Activated CD4-positive, alpha-beta T cell treated with anti-CD3 and anti-CD28 coated beads for 36 hours (primary cell): Measurements from ENCODE around the gene ARV1. TPM values are rescaled to one million over a fixed set of nuclear protein-coding genes. Genes with fewer than 3 reads are reported as not detected.

Source experiments
- ATAC-seq: fragments of 200-7000 bp; cut with Tn5 transposase; one replicate; pipeline ENCODE4 v1.10.0; 2021; ENCODE audit warnings: mild to moderate bottlenecking, moderate library complexity
- CTCF ChIA-PET: fragments of 350-600 bp; sonication (Branson Sonifier 250); formaldehyde crosslinking; loops from one replicate; lab custom pipeline; 2021; ENCODE audit warnings: antibody characterized with exemption; lab: Charles Lee
- POLR2A ChIA-PET: fragments of 350-600 bp; sonication (Branson Sonifier 250); formaldehyde crosslinking; loops from one replicate; lab custom pipeline; 2021; ENCODE audit warnings: antibody characterized with exemption, inconsistent platforms; lab: Charles Lee
- DNase-seq: peaks from one replicate; pipeline ENCODE4 v3.0.0-alpha.2; 2020
- H3K27ac Mint-ChIP-seq: one replicate; pipeline ENCODE4 v1.8.0; 2021; ENCODE audit warnings: mixed read lengths
- H3K27me3 Mint-ChIP-seq: one replicate; pipeline ENCODE4 v1.8.0; 2021; ENCODE audit warnings: mixed read lengths
- H3K36me3 Mint-ChIP-seq: one replicate; pipeline ENCODE4 v1.8.0; 2021; ENCODE audit warnings: low read depth, mixed read lengths
- H3K4me1 Mint-ChIP-seq: one replicate; pipeline ENCODE4 v1.8.0; 2021; ENCODE audit warnings: mixed read lengths
- H3K4me3 Mint-ChIP-seq: one replicate; pipeline ENCODE4 v1.8.0; 2021; ENCODE audit warnings: mild to moderate bottlenecking, moderate library complexity, mixed read lengths
- H3K9me3 Mint-ChIP-seq: one replicate; pipeline ENCODE4 v1.8.0; 2021; ENCODE audit warnings: low read depth, mixed read lengths
- intact Hi-C, 2 experiments: fragments of 100-400 bp; cut with DNase I in 1 of 2; cut with micrococcal nuclease in 1 of 2; formaldehyde crosslinking; loops; one replicate each; pipeline versions ENCODE4 v1.14.2 to v1.15.1; 2022 to 2024; cut with DNase I, micrococcal nuclease
- total RNA-seq, 2 experiments: library from RNA; stranded (reverse); gene quantifications; one replicate each; pipeline ENCODE4 v1.2.3, GENCODE V29; 2021

The ARV1 gene
- total RNA-seq, 2 experiments from 2014 or later = 16.2 to 16.9 TPM

GRCh38 chr1:231035799-231036198 is 56.9 kb downstream of the ARV1 start:
- H3K4me1 Mint-ChIP-seq = peaks cover 25% of the 10 kb centered on the region
- no peaks in the 10 kb centered on the region for H3K9me3 Mint-ChIP-seq
- DNase-seq = no peak
- intact Hi-C loops = loop anchor here in 1 of 2 experiments (5.0 kb wide), 1 partner anchor 118 kb away; no protein-coding TSS in a partner anchor
- peaks cover 15% of the 10 kb centered on the region for H3K36me3 Mint-ChIP-seq
- no peak overlapping the region for H3K4me3 Mint-ChIP-seq
- POLR2A ChIA-PET = no interaction called here
- ATAC-seq = no peak
- CTCF ChIA-PET = interaction anchor here (0.7 to 1.8 kb wide), 2 partner anchors 18 to 110 kb away, joined by 4 to 7 read pairs; no protein-coding TSS in a partner anchor
- no peak overlapping the region for H3K27ac Mint-ChIP-seq
- H3K27me3 Mint-ChIP-seq = no peaks in the 10 kb centered on the region

GRCh38 chr1:231036416-231036815 is 57.5 kb downstream of the ARV1 start:
- H3K27ac Mint-ChIP-seq = no peak overlapping the region
- peaks cover 15% of the 10 kb centered on the region for H3K36me3 Mint-ChIP-seq
- CTCF ChIA-PET = interaction anchor here (0.6 to 1.8 kb wide), 4 partner anchors 17 to 111 kb away, joined by 3 to 7 read pairs (median 4); no protein-coding TSS in a partner anchor
- intact Hi-C loops = loop anchor here in 1 of 2 experiments (5.0 kb wide), 1 partner anchor 119 kb away; no protein-coding TSS in a partner anchor
- ATAC-seq (no peak), DNase-seq (no peak)
- peaks cover 29% of the 10 kb centered on the region for H3K4me1 Mint-ChIP-seq
- POLR2A ChIA-PET = no interaction called here
- peaks cover 4% of the 10 kb centered on the region for H3K27me3 Mint-ChIP-seq
- H3K9me3 Mint-ChIP-seq = no peaks in the 10 kb centered on the region
- no peak overlapping the region for H3K4me3 Mint-ChIP-seq

DNA sequence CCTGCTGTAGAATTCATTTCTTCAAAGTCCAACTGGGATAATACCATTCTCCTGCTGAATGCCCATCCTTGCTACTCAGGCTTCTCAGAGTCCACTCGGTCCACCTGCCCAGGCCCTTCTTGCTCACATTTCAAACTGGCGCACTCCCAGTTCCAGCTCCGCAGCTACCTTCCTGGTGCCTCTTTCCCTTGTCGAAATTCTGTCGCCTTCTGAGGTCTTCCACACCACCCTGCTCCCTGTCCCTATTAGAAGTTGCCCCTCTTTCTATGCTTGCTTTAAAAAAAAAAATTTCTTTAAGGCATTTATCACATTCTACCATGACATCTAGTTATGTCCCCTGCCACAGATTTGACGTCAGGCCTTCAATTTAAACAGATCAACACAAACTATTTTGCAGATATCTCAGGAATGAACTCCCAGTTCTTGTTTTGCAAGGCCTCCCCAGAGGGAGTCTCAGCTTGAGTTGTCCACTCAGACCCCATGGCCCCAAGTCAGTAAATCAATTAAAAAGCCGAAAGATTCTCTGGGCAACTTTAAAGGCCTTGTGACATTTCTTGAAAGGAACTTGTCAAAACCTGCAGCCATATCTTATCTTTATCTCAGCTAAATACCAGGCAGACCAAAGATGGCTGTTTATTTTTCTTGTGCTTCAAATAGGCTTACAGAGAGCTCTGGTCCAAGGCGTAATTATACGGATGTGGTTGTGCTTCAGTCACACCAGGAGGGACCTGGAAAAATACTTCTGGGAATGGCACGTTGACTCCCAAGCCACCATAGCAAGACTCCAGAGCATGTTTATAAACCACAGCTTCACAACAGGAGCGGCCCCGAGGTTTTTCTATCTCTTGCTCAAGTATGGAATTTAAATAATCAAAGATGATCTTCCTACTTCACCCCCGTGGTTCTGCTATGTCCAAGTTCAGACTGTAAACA is 59.0 kb downstream of the ARV1 start:
- Mint-ChIP-seq H3K27ac (no peak overlapping the region), H3K4me3 (peak overlapping the region; percentile 75), H3K27me3 (peaks cover 4% of the 10 kb centered on the region), H3K4me1 (peaks cover 32% of the 10 kb centered on the region), H3K9me3 (no peaks in the 10 kb centered on the region), H3K36me3 (peaks cover 15% of the 10 kb centered on the region)
- ChIA-PET POLR2A (no interaction called here), CTCF (interaction anchor here (0.7 to 1.8 kb wide), 4 partner anchors 15 to 227 kb away, joined by 3 to 7 read pairs (median 4); no protein-coding TSS in a partner anchor)
- DNase-seq = no peak
- intact Hi-C loops = loop anchor here (2.0 to 5.0 kb wide), 2 partner anchors 59 to 121 kb away; partner anchors contain the start of genes ARV1 (in 1 of the 2) and TTC13 (in 1 of the 2)
- ATAC-seq = no peak

DNA sequence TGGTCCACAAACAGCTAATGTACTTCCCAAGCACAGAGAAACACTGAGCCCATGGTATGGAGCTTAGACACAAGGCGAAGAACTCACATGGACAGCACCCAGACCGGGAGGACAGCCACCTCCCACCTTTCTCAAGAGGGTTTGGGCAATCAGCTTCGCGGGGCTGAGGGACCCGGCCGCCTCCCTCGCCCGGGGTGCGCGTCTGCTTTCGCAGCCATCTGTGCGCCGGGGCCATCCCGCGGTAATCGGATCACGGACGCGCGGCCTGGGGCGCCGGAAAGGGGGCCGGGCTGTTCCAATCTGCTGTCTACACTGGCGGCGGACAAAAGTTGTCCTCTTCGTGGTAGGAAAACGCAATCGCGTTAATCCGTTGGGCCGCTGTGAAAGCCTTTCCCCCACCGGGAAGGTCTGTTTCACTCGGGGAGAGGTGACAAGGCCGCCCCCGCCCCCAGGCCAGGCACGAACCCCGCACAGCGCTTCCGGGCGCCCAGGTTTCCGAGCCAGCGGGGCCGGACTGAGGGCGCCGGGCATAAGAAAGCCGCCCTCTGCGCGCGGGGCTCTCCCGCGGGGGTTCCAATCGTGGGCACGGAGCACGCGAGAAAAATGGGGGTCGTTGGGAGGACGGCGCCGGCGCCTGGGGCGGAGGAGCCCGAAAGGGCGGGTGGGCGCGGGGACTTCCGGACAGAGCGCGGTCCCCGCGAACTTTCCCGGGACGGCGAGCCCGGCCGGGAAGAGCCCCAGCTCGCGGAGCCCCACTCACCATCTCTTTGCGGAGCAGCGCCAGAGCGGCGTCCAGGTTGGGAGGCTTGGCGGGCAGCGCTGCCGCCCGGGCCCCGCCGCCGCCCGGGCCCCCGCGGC is 60.5 kb downstream of the ARV1 start:
- H3K4me1 Mint-ChIP-seq = peaks cover 32% of the 10 kb centered on the region
- ATAC-seq = peak; percentile 60
- CTCF ChIA-PET = interaction anchor here (0.7 to 2.0 kb wide), 4 partner anchors 14 to 1972 kb away, joined by 3 to 5 read pairs (median 3); no protein-coding TSS in a partner anchor
- intact Hi-C loops = loop anchor here (1.0 to 5.0 kb wide), 11 partner anchors 60 to 613 kb away; partner anchors contain the start of genes ARV1 (in 2 of the 2), C1orf198 (in 2 of the 2), COG2 (in 1 of the 2) and GNPAT (in 1 of the 2)
- H3K4me3 Mint-ChIP-seq = peak overlapping the region; percentile 75
- H3K27ac Mint-ChIP-seq = peak overlapping the region; percentile 37
- H3K27me3 Mint-ChIP-seq = peaks cover 4% of the 10 kb centered on the region
- DNase-seq = peak; percentile 63
- H3K36me3 Mint-ChIP-seq = peaks cover 12% of the 10 kb centered on the region
- POLR2A ChIA-PET = no interaction called here
- H3K9me3 Mint-ChIP-seq = no peaks in the 10 kb centered on the region

GRCh38 chr1:231040019-231040799 is 61.3 kb downstream of the ARV1 start, which contains the start of gene FAM89A:
Gene FAM89A (minus strand): TSS chr1:231040254. CDS start chr1:231040211, 43 bp downstream.
- intact Hi-C loops = loop anchor here (1.0 to 5.0 kb wide), 9 partner anchors 61 to 613 kb away; partner anchors contain the start of genes C1orf198 (in 2 of the 2), ARV1 (in 1 of the 2), COG2 (in 1 of the 2) and GNPAT (in 1 of the 2)
- H3K36me3 Mint-ChIP-seq = peaks cover 12% of the 10 kb centered on the region
- DNase-seq = peak; percentile 88
- H3K4me1 Mint-ChIP-seq = peaks cover 35% of the 10 kb centered on the region
- H3K4me3 Mint-ChIP-seq = peak within 1 kb of the TSS; percentile 75
- POLR2A ChIA-PET = interaction anchor here (0.6 kb wide), 1 partner anchor 15 kb away, joined by 3 read pairs; no protein-coding TSS in a partner anchor
- H3K9me3 Mint-ChIP-seq = no peaks in the 10 kb centered on the region
- peaks cover 4% of the 10 kb centered on the region for H3K27me3 Mint-ChIP-seq
- CTCF ChIA-PET = interaction anchor here (2.0 kb wide), 1 partner anchor 171 kb away, joined by 5 read pairs; no protein-coding TSS in a partner anchor
- ATAC-seq = peak; percentile 76
- peak within 1 kb of the TSS; percentile 37 for H3K27ac Mint-ChIP-seq

DNA sequence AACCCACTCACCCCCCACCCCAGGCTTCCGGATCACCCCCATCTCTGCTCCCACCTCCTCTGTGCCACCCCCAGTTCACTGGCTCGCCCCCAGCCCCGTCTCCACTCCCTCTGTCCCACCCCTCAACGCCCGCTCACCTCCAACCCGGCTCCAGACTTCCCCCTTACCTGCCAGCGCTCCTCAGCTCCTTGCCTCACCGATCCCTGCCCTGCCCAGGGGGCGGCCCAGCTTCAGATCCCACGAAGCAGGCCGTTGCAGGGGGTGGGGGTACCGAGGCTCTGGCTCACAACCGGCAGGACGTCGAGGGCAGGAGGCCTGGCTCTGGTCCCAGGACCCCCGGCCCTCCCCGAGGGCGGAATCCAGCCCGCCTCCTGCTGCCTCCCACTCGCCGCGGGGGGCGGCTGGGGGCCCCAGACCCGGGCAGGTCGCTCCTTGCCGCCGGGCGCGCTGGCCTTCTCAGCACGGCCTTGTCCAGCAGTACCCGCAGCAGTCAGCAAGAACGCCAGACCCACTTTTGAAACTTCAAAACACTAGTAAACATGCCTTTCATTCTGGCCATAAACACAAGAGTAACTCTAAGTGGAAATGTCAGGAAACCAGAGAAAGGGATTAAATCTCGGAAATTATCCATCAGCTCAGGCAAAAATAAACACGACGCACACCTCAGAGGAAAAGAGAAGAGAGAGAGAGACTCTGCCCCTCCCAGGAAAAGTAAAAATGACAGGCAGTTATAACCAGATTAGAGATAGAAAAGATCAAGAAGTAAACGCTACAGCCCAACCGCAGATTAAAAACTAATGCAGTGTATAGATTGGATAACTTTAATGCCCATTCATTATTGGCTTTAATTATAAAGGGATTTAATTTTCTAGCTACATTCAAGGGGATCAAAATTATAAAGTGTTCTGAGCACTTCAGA is 62.2 kb downstream of the ARV1 start:
- Mint-ChIP-seq H3K4me3 (peak overlapping the region; percentile 63), H3K27ac (peak overlapping the region; percentile 69), H3K27me3 (peaks cover 4% of the 10 kb centered on the region), H3K9me3 (no peaks in the 10 kb centered on the region), H3K4me1 (peaks cover 38% of the 10 kb centered on the region), H3K36me3 (peaks cover 12% of the 10 kb centered on the region)
- POLR2A ChIA-PET = interaction anchor here (0.6 kb wide), 1 partner anchor 16 kb away, joined by 3 read pairs; no protein-coding TSS in a partner anchor
- DNase-seq = no peak
- CTCF ChIA-PET = interaction anchor here (0.6 to 2.0 kb wide), 2 partner anchors 170 to 613 kb away, joined by 3 to 5 read pairs; no protein-coding TSS in a partner anchor
- intact Hi-C loops = loop anchor here (1.0 to 5.0 kb wide), 9 partner anchors 62 to 614 kb away; partner anchors contain the start of genes C1orf198 (in 2 of the 2), ARV1 (in 1 of the 2), COG2 (in 1 of the 2) and GNPAT (in 1 of the 2)
- ATAC-seq = no peak

DNA sequence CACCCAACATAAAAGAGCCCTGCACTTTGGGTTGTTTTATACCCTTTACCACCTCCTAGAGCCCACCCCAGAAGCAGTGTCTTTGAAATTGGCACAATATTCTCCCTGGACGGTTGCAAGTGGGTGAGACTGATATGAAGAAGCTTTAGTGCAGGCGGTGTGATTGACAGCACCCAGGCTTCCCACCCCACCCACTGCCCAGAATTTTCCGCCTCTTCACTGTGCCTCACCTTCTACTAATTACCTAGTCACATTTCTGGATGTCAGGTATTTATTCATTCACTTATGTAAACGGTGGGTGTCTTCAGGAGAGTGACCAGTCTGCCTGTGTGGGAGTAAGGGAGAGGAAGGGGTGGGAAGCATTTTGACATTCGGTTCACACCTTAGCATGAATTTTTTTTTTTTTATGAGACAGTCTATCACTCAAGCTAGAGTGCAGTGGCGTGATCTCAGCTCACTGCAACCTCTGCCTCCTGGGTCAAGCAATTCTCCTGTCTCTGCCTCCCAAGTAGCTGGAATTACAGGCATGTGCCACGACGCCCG is 62.9 kb downstream of the ARV1 start:
- no peak for DNase-seq
- intact Hi-C loops = loop anchor here (2.0 to 5.0 kb wide), 3 partner anchors 174 to 615 kb away; partner anchors contain the start of genes C1orf198 (in 1 of the 2), PGBD5 (in 1 of the 2) and SPRTN (in 1 of the 2)
- H3K4me3 Mint-ChIP-seq = peak overlapping the region; percentile 63
- ATAC-seq = no peak
- H3K36me3 Mint-ChIP-seq = peaks cover 8% of the 10 kb centered on the region
- H3K9me3 Mint-ChIP-seq = no peaks in the 10 kb centered on the region
- CTCF ChIA-PET = no interaction called here
- H3K27me3 Mint-ChIP-seq = peaks cover 4% of the 10 kb centered on the region
- H3K27ac Mint-ChIP-seq = no peak overlapping the region
- H3K4me1 Mint-ChIP-seq = peaks cover 30% of the 10 kb centered on the region
- POLR2A ChIA-PET = no interaction called here

DNA sequence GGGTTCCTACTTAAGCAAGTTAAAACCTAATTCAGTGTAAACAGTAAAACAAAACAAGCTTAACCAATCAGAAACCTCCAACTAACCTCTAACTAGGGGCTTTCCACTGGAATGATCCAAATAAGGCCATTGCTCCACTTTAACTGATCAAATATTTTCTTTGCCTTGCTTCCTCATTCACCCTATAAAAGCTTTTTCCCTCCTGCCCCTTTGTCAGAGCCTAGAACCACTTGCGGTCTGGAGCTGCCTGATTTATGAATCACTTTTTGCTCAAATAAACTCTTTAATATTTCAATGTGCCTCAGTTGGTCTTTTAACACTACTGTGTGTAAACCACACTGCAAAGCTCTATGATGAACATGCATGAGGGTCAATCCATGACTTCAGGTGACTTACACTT is 65.7 kb downstream of the ARV1 start:
- ATAC-seq = no peak
- H3K27ac Mint-ChIP-seq = no peak overlapping the region
- no peaks in the 10 kb centered on the region for H3K9me3 Mint-ChIP-seq
- ChIA-PET POLR2A (interaction anchor here (0.6 kb wide), 1 partner anchor 14 kb away, joined by 3 read pairs; no protein-coding TSS in a partner anchor), CTCF (interaction anchor here (1.0 kb wide), 1 partner anchor 9 kb away, joined by 4 read pairs; no protein-coding TSS in a partner anchor)
- H3K36me3 Mint-ChIP-seq = no peaks in the 10 kb centered on the region
- H3K27me3 Mint-ChIP-seq = peaks cover 14% of the 10 kb centered on the region
- DNase-seq = no peak
- no peak overlapping the region for H3K4me3 Mint-ChIP-seq
- intact Hi-C loops = loop anchor here in 1 of 2 experiments (5.0 kb wide), 1 partner anchor 177 kb away; the partner anchor contains the start of gene C1orf198
- H3K4me1 Mint-ChIP-seq = peaks cover 13% of the 10 kb centered on the region

- no peak for DNase-seq
- no peaks in the 10 kb centered on the region for H3K9me3 Mint-ChIP-seq
- peaks cover 13% of the 10 kb centered on the region for H3K4me1 Mint-ChIP-seq
- no peak overlapping the region for H3K4me3 Mint-ChIP-seq
- CTCF ChIA-PET = interaction anchor here (1.0 kb wide), 1 partner anchor 8 kb away, joined by 4 read pairs; no protein-coding TSS in a partner anchor
- H3K27ac Mint-ChIP-seq = no peak overlapping the region
- peak; percentile 23 for ATAC-seq
- intact Hi-C loops = no loop called here
- POLR2A ChIA-PET = no interaction called here
- peaks cover 14% of the 10 kb centered on the region for H3K27me3 Mint-ChIP-seq
- H3K36me3 Mint-ChIP-seq = no peaks in the 10 kb centered on the region
Measured at GRCh38 chr1:231045286-231045685, 66.4 kb downstream of the ARV1 start.
